GM13977 (cell line): Measurements from ENCODE around the gene SHLD1.

Experiments
- DNase-seq: peaks from one replicate; pipeline ENCODE4 v3.0.0; 2012; ENCODE audit warnings: low spot score
- in situ Hi-C: fragments of 300-500 bp; cut with MboI; formaldehyde crosslinking; loops from one replicate; pipeline ENCODE4 v1.12.0; 2022; ENCODE audit warnings: low sequenced_read_pairs, low pct_unique_long_range_greater_than_20kb, mixed read lengths, inconsistent platforms; ENCODE audit not compliant: unreplicated experiment
- TF ChIP-seq, protein P1 (sequence below): IDR thresholded peaks from 2 replicates; pipeline ENCODE4 v1.5.1; 2012; ENCODE audit warnings: mild to moderate bottlenecking, control low read depth; ENCODE audit not compliant: insufficient read depth; ENCODE audit errors: extremely low read depth, missing control alignments

The SHLD1 gene

DNA sequence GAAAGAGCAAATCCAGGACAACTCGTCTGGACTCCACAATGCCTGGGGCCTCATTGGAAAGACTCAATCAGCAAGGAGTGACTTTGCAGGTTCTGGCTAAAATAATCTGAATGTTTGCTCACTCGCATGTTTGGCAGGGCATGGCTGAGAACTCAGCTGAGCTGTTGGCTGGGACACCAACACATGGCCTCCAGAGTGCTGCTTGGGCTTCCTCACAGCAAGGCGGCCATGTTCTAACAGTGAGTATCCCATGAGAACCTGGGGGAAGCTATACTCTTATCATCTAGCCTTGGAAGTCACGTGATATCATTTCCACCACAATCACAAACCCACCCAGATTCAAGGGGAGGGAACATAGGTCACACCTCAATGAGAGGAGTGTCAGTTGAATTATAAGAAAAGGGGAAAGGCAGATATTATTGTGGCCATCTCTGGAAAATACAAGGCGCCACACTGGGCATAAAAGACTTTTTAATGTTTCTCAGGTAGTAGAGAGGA, 23.1 kb upstream of the SHLD1 start:
- TF ChIP-seq, protein P1, sequence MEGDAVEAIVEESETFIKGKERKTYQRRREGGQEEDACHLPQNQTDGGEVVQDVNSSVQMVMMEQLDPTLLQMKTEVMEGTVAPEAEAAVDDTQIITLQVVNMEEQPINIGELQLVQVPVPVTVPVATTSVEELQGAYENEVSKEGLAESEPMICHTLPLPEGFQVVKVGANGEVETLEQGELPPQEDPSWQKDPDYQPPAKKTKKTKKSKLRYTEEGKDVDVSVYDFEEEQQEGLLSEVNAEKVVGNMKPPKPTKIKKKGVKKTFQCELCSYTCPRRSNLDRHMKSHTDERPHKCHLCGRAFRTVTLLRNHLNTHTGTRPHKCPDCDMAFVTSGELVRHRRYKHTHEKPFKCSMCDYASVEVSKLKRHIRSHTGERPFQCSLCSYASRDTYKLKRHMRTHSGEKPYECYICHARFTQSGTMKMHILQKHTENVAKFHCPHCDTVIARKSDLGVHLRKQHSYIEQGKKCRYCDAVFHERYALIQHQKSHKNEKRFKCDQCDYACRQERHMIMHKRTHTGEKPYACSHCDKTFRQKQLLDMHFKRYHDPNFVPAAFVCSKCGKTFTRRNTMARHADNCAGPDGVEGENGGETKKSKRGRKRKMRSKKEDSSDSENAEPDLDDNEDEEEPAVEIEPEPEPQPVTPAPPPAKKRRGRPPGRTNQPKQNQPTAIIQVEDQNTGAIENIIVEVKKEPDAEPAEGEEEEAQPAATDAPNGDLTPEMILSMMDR = no peak
- no peak for DNase-seq
- in situ Hi-C loops = no loop called here

DNA sequence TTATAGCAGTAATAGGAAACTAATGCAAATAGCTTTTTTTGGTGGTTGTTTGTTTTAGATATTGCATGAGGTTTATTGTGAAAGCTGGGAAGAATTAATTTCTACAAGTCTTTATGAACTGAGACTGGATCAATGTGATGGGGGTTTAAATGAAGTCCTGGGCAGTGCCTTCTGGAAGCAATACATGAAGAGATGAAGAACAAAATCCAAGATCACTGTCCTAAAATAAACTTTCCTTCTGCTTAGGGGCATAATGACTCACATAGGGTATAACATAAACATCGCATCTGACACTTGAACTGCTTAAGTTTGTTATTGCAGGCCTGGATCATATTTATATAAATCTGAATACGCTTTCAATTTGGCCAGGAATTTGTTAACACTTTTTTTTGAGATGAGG, 20.9 kb upstream of the SHLD1 start:
- DNase-seq = no peak
- TF ChIP-seq, protein P1 = no peak
- in situ Hi-C loops = no loop called here

DNA sequence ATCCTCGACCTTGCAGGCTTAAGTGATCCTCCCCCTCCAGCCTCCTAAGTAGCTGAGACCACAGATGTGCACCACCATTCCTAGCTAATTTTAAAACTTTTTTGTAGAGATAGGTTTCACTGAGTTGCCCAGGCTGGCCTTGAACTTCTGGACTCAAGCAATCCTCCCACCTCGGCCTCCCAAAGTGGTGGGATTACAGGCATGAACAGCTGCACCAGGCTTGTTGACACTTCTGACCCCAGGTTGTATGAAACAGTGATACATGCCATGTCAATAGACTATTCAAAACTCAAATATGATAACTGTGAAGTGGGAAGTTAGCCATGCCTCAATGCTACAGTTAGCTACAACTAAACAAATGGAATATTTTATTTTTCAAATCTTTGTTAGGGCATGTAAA, 20.1 kb upstream of the SHLD1 start:
- TF ChIP-seq, protein P1 = no peak
- DNase-seq = no peak
- in situ Hi-C loops = no loop called here

GRCh38 chr20:5731753-5732366, 18.3 kb upstream of the SHLD1 start:
- TF ChIP-seq, protein P1 = no peak
- in situ Hi-C loops = no loop called here
- DNase-seq = no peak

- in situ Hi-C loops = no loop called here
- no peak for DNase-seq
- TF ChIP-seq, protein P1 = no peak
Observed at GRCh38 chr20:5734602-5735001, 15.6 kb upstream of the SHLD1 start.

DNA sequence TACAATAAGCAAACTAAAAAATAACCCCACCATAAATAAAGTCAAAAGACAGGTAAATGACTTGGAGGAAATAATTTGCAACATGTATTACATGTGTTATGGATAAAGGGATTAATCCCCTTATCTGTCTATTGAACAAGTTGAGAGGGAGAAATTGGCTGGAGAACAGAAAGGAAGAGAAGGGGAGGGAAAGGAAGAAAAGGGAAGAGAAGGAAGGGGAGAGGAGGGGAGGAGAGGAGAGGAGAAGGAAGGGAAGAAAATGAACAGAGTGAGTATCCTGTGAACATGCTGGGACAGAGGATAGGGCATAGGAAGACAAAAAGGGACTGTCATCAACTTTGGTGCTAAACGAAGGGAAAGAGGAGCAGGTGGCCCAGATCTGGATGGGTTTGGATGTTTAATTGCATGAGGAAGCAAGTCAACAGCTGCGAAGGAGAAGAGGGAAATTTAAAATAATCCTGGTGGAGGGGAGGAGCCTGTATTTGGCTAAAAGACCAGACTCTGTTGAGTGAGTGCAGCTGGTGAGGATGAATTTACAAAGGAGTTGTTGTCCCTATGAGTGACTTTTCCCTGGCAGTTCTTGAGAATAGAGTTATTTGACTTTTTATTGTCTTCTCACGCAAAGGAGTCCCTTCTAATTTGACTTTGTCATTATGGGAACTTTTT, 14.2 kb upstream of the SHLD1 start:
- TF ChIP-seq, protein P1 = no peak
- in situ Hi-C loops = no loop called here
- DNase-seq = no peak
